ENCODE results near the gene HDAC11.

HDAC11 gene

GRCh38 chr3:13539671-13540070 lies 59.6 kb downstream of the HDAC11 start:
- TF ChIP-seq EGR1 (IDR thresholded peaks at IDR 0.05) (peak; percentile 50; the same call in 1 of the 2 replicates), FOXM1 (IDR thresholded peaks at IDR 0.05; ENCODE audit: borderline replicate concordance, low read depth) (no peak)

GRCh38 chr3:13540297-13540995 lies 60.3 kb downstream of the HDAC11 start:
- no peak for TF ChIP-seq USF1 (IDR thresholded peaks at IDR 0.05)
- no peak for TF ChIP-seq TEAD4 (IDR thresholded peaks at IDR 0.05)
- no peak for TF ChIP-seq RAD21 (IDR thresholded peaks at IDR 0.05; ENCODE audit: low read depth)
- no peak for TF ChIP-seq CREB1 (IDR thresholded peaks at IDR 0.05; ENCODE audit: low read depth)
- TF ChIP-seq TCF12 (IDR thresholded peaks at IDR 0.05; ENCODE audit: low read depth): no peak
- no peak for TF ChIP-seq TAF1 (IDR thresholded peaks at IDR 0.05; ENCODE audit: low read depth)
- no peak for TF ChIP-seq FOXM1 (IDR thresholded peaks at IDR 0.05; ENCODE audit: borderline replicate concordance, low read depth)
- no peak for TF ChIP-seq CEBPB (IDR thresholded peaks at IDR 0.05)
- TF ChIP-seq MAX (IDR thresholded peaks at IDR 0.05): no peak
- no peak for TF ChIP-seq EP300 (IDR thresholded peaks at IDR 0.05; ENCODE audit: borderline replicate concordance)
- TF ChIP-seq ZBTB7A (IDR thresholded peaks at IDR 0.05; ENCODE audit: low read depth): no peak
- no peak for TF ChIP-seq EGR1 (IDR thresholded peaks at IDR 0.05)
- TF ChIP-seq YY1 (IDR thresholded peaks at IDR 0.05; ENCODE audit: low read depth): no peak
- TF ChIP-seq NFIC (IDR thresholded peaks at IDR 0.05): no peak
- no peak for TF ChIP-seq REST (IDR thresholded peaks at IDR 0.05; ENCODE audit: low read depth)

GRCh38 chr3:13541691-13542090 lies 61.6 kb downstream of the HDAC11 start:
- TF ChIP-seq FOXM1 (IDR thresholded peaks at IDR 0.05; ENCODE audit: borderline replicate concordance, low read depth) (no peak), TEAD4 (IDR thresholded peaks at IDR 0.05) (no peak), EGR1 (IDR thresholded peaks at IDR 0.05) (no peak), ZBTB7A (IDR thresholded peaks at IDR 0.05; ENCODE audit: low read depth) (no peak), CREB1 (IDR thresholded peaks at IDR 0.05; ENCODE audit: low read depth) (no peak), MAX (IDR thresholded peaks at IDR 0.05) (no peak), USF1 (IDR thresholded peaks at IDR 0.05) (no peak), EP300 (IDR thresholded peaks at IDR 0.05; ENCODE audit: borderline replicate concordance) (no peak), TCF12 (IDR thresholded peaks at IDR 0.05; ENCODE audit: low read depth) (no peak), RAD21 (IDR thresholded peaks at IDR 0.05; ENCODE audit: low read depth) (no peak), REST (IDR thresholded peaks at IDR 0.05; ENCODE audit: low read depth) (no peak), TAF1 (IDR thresholded peaks at IDR 0.05; ENCODE audit: low read depth) (no peak), YY1 (IDR thresholded peaks at IDR 0.05; ENCODE audit: low read depth) (no peak), NFIC (IDR thresholded peaks at IDR 0.05) (no peak), CEBPB (IDR thresholded peaks at IDR 0.05) (no peak)

GRCh38 chr3:13542142-13542541 lies 62.0 kb downstream of the HDAC11 start:
- TF ChIP-seq RAD21 (IDR thresholded peaks at IDR 0.05; ENCODE audit: low read depth): no peak
- no peak for TF ChIP-seq USF1 (IDR thresholded peaks at IDR 0.05)
- TF ChIP-seq CEBPB (IDR thresholded peaks at IDR 0.05): no peak
- no peak for TF ChIP-seq TCF12 (IDR thresholded peaks at IDR 0.05; ENCODE audit: low read depth)
- no peak for TF ChIP-seq REST (IDR thresholded peaks at IDR 0.05; ENCODE audit: low read depth)
- no peak for TF ChIP-seq ZBTB7A (IDR thresholded peaks at IDR 0.05; ENCODE audit: low read depth)
- TF ChIP-seq FOXM1 (IDR thresholded peaks at IDR 0.05; ENCODE audit: borderline replicate concordance, low read depth): no peak
- no peak for TF ChIP-seq EGR1 (IDR thresholded peaks at IDR 0.05)
- no peak for TF ChIP-seq NFIC (IDR thresholded peaks at IDR 0.05)
- TF ChIP-seq TAF1 (IDR thresholded peaks at IDR 0.05; ENCODE audit: low read depth): no peak
- TF ChIP-seq TEAD4 (IDR thresholded peaks at IDR 0.05): no peak
- no peak for TF ChIP-seq YY1 (IDR thresholded peaks at IDR 0.05; ENCODE audit: low read depth)
- no peak for TF ChIP-seq EP300 (IDR thresholded peaks at IDR 0.05; ENCODE audit: borderline replicate concordance)
- TF ChIP-seq CREB1 (IDR thresholded peaks at IDR 0.05; ENCODE audit: low read depth): no peak
- no peak for TF ChIP-seq MAX (IDR thresholded peaks at IDR 0.05)
